HG02943 (cell line): ENCODE measurements around the gene LIPG.
"Not testable (repeated sequence)": the region's sequence is repeated elsewhere in the genome, so short reads cannot be mapped to it uniquely, and the experiment has no call there.

Source experiments
- ATAC-seq: cut with Tn5 transposase; IDR thresholded peaks from one replicate; pipeline ENCODE4 v1.9.1; 2021; ENCODE audit warnings: mild to moderate bottlenecking, low read depth, moderate library complexity; ENCODE audit not compliant: unreplicated experiment

The LIPG gene

DNA sequence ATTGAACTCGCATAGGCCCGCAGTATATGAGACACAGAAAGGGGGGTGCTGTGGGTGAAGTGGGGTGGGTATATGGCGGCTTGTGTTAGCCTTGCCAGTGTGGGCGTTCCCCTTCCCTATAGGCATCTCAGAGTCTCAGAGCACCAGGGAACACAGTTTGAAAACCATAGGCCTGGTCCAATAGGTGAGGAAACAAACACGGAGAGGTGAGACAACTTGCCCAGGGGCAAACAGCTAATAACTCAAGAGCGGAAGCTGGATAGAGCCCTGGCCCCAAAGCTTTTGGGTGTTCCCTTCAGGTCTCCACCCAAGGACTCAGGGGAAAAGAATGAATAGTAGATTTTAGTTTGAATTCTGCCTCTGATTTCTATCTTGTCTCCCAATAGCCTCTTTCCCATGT is 7.9 kb downstream of the LIPG start:
- no peak for ATAC-seq

DNA sequence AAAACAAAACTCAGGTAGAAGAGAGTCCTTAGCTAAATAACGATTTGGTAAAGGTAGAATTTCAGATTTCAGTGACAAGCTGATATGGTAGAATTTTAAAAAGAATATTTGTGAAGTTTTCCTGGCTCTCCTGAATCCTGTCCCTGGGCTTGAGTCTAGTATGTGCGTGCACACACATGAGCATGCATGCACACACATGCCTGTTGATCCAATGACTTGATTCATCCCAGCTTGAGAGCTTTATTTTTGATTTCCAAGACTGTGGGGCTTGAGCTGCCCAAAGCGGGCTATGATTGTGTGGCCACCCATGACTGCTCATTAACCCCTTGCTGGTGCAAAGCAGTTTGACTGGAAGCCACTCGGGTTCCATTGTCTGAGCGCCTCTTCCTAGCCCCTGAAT is 9.0 kb downstream of the LIPG start:
- no peak for ATAC-seq

DNA sequence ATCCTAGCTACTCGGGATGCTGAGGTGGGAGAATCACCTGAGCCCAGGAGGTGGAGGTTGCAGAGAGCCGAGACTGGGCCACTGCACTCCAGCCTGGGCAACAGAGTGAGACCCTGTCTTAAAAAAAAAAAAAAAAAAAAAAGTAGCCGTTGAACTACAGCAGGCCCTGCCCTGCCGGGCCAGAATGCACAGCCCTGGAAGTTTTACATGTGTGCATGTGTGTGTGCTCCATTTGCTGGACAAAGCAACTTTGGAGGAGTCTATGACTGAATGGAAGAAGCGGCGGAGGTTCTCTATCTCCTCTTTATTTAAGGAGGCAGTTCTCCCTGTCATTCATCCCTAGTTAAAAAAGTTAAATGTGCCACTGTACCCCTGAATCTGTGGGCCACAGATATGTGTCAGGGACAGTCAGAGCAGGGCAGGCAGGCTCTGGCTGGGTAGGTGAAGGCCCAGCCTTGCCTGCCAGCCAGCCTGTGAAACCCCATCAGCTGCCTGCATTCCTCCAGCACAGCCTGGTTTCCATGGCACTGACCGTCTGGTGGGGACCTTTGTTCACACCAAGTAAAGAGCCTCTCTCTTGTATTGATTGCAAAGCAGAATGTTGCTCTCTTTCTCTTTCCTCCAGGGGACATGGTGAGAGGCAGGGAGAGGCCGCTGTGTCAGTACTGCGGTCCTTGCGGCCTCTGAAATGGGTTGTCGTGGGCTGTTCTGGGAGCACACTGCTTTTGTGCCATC is 10.9 kb downstream of the LIPG start:
- no peak for ATAC-seq

DNA sequence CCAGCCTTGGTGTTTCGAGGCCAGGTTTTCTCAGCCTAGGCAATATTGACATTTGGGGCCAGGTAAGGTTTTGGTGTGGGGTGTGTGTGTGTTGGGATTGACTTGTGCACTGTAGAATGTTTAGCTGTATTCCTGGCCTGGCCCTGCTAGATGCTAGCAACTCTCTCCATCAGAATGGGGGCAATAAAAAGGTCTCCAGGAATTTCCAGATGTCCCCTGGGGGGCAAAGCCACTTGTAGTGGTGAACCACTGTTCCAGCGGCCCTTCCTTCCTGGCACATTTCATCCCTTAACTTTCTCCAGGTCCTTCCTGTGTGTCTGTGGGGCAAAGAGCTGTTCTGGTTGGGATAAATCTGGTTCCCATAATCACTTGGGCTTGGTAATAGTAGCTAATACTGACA is 12.0 kb downstream of the LIPG start:
- no peak for ATAC-seq

DNA sequence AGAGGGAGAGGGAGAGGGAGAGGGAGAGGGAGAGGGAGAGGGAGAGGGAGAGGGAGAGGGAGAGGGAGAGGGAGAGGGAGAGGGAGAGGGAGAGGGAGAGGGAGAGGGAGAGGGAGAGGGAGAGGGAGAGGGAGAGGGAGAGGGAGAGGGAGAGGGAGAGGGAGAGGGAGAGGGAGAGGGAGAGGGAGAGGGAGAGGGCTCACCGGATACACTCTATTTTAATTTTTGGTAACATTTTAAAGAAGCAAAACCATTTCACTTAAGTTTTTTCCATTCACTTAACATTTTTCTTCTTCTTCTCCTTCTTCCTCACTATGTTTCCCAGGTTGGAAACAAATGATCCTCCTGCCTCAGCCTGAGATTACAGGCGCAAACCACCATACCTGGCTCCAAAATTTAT is 17.2 kb downstream of the LIPG start:
- not testable (repeated sequence) for ATAC-seq

DNA sequence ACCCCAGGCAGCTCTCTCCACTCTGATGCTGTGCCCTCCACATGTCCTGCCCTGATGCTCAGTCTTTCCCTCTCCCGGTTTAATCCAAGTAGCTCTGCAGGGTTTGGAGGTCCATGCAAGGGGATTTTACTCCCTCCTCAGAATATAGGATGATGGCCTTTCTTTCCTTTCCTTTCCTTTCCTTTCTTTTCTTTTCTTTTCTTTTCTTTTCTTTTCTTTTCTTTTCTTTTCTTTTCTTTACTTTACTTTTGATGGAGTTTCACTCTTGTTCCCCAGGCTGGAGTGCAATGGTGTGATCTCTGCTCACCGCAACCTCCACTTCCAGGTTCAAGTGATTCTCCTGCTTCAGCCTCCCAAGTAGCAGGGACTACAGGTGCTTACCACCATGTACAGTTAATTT is 17.7 kb downstream of the LIPG start:
- ATAC-seq: not testable (repeated sequence)

DNA sequence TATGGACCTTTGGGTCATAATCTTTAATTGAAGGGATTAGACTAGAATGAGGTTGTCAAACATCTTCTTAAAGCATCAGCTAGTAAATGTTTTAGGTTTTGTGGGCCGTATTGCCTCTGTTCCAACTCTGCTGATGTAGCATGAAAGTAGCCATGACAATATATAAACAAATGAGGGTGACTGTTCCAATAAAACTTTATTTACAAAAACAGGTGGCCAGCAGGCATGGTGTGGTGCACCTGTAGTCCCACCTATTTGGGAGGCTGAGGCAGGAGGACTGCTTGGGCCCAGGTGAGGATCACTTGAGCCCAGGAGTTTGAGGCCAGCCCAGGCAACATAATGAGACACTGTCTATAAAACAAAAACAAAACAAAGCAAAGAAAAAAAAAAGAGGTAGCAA is 18.4 kb downstream of the LIPG start:
- ATAC-seq: no peak

DNA sequence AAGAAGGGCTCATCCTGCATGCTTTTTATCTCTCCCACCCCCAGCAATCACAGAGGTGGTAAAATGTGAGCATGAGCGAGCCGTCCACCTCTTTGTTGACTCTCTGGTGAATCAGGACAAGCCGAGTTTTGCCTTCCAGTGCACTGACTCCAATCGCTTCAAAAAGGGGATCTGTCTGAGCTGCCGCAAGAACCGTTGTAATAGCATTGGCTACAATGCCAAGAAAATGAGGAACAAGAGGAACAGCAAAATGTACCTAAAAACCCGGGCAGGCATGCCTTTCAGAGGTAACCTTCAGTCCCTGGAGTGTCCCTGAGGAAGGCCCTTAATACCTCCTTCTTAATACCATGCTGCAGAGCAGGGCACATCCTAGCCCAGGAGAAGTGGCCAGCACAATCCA is 19.5 kb downstream of the LIPG start:
- ATAC-seq: no peak

DNA sequence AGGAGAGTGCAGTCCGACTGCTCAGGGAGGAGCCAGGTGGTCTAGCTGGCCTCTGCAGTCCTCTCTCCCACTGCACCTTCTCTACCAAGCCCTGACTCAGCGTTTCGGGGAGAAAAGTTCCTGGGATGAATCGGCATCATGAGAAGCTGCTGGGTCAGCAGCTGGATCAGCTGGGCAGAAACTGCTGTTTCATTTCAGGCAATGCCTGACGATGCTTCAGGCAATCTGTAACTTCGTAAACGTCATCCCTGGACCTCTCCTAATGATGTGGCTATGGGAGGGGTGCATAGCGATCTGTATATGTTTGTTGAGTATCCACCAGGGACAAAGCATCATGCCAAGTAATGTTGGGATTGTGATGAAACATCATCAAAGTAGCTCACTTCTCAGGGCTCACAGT is 20.7 kb downstream of the LIPG start:
- ATAC-seq: no peak

DNA sequence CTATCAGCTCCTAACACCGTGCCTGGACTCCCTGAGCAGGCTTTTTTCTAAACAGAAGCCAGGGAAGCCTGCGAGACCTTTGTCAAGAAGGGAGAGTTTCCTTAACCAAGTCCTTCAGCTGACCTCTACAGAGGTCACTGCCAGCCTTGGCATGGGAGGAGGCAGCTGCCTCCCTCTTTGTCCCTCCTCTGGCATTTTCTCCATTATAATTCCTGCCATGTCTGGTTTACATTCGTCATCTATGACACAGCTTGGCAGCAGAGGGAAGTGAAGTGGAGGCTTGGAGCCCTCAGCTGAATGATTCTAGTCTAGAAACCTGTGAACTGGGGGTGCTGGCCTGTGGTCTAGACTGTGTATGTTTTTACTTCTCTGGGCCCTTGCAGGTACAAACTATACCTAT is 22.5 kb downstream of the LIPG start:
- no peak for ATAC-seq

DNA sequence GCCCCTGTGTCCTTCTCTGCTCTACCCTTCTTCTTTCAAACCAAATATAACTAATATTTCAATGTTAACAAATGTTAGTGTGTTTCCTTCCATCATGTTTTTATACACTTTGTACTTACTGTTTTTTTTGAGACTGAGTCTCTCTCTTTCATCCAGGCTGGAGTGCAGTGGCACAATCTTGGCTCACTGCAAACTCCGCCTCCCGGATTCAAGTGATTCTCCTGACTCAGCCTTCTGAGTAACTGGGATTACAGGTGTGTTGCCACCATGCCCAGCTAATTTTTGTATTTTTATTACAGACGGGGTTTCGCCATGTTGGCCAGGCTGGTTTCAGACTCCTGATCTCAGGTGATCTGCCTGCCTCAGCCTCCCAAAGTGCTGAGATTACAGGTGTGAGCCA is 23.1 kb downstream of the LIPG start:
- ATAC-seq: not testable (repeated sequence)

DNA sequence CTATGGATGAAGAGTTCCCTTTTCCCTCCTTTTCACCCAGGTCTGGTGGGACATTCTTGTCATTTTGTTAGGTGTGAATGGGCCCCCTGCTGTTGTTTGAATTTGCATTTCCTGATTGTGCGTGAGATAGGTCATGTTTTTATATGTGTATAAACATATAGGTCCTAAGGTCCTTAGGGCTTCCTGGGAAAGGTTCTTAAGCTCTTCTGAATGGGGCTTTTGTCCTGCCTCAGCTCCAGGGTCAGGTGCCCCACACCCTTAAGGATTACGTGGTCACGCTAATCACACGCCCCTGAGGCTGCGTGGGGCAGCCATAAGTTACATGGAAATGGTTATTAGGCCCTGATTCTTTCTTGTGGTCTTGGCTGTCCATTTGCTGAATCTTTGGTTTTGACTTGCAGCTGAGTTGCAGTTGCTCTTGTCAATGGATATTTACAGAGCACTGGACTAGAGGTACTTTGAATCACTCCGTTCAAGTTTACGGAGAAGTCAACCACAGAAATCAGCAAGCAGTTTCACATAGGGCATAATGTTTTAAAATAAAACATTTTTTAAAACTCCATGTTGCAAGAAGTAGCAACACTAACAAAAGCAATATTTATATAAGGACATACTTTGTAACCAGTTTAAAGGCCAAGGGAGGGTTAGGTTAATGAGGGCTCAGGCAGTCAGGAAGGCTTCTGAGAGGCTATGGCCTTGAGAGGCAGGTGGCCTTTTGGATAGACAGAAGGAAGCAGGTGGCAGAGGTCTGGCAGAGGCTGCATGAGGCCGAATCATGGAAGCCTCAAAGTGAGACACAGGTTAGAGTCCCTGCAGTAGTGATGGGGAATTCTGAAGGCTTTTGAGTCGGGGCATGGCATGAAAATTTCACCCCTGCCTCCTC is 24.2 kb downstream of the LIPG start:
- ATAC-seq: no peak

DNA sequence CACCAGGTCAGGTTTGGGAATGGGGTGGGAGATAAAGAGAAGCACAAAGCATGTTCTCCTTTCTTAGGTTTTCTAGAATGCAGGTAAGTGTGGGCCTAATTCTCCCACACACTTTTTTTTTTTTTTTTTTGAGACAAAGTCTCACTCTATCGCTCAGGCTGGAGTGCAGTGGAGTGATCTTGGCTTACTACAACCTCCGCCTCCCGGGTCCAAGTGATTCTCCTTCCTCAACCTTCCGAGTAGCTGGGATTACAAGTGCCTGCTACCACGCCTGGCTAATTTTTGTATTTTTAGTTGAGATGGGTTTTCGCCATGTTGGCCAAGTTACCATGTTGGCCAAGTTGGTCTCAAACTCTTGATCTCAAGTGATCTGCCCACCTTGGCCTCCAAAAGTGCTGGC is 26.3 kb downstream of the LIPG start:
- no peak for ATAC-seq

DNA sequence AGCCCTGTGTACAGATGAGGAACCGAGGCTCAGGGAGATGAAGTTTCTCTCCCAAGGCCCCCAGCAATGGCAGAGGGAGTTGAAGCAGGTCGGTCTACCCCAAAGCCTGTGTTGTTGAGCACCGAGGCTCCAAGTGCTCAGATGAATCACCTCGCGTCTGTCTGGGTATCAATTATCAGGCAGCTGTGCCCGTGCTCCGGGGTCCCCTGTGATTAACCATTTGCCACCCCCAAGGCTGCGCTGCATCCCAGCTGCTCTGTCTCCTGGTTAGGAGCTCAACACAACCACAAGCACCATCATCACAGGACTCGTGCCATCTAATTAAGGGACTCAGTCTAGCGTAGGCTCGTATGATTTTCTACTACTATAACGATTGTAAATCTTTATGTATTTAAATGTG is 27.1 kb downstream of the LIPG start:
- no peak for ATAC-seq

DNA sequence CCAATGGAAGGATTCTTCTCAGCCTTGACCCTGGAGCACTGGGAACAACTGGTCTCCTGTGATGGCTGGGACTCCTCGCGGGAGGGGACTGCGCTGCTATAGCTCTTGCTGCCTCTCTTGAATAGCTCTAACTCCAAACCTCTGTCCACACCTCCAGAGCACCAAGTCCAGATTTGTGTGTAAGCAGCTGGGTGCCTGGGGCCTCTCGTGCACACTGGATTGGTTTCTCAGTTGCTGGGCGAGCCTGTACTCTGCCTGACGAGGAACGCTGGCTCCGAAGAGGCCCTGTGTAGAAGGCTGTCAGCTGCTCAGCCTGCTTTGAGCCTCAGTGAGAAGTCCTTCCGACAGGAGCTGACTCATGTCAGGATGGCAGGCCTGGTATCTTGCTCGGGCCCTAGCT is 28.8 kb downstream of the LIPG start:
- no peak for ATAC-seq

DNA sequence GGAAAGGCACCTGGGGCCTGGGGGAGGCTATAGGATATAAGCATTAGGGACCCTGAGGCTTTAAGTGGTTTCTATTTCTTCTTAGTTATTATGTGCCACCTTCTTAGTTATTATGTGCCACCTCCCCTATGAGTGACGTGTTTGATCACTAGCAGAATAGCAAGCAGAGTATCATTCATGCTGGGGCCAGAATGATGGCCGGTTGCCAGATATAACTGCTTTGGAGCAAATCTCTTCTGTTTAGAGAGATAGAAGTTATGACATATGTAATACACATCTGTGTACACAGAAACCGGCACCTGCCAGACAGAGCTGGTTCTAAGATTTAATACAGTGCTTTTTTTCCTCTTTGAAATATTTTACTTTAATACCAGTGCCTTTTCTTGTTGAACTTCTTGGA is 29.4 kb downstream of the LIPG start:
- ATAC-seq: no peak

DNA sequence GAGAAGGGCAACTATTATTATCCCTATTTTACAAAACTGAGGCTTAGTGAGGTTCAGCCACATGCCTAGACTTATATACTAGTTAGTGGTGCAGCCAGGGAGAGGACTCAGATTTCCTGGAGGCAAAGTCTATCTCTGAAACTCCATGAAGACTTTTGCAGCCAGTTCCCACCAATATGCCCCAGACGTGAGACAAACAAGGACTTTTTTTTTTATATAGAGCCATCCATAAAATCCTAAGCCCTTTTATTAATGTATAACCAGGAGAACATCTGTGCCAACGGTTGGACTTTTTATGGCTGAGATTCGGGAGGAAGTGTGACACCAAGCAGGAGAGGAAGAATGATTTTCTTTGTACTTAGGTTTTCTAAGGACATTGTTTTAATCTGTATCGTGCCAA is 29.9 kb downstream of the LIPG start:
- ATAC-seq: no peak

DNA sequence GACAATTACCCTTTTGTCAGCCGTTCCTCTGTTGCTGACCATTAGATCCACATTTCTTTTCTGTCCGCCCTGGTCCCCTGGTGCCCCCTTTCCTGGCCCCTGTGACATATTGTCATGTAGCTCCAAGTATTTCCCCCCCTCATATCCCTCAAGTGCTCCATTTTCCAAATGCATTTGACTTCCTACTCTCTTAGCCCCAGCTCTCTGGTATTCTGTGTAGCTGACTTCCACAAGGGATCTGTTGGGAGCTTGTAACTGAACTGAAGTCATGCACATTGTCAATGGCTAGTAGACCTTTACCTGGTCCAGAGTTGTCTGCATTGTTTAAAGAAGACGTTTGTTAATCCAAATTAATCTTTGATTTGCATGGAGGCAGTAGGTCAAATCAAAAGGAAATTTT is 34.8 kb downstream of the LIPG start:
- ATAC-seq: no peak

DNA sequence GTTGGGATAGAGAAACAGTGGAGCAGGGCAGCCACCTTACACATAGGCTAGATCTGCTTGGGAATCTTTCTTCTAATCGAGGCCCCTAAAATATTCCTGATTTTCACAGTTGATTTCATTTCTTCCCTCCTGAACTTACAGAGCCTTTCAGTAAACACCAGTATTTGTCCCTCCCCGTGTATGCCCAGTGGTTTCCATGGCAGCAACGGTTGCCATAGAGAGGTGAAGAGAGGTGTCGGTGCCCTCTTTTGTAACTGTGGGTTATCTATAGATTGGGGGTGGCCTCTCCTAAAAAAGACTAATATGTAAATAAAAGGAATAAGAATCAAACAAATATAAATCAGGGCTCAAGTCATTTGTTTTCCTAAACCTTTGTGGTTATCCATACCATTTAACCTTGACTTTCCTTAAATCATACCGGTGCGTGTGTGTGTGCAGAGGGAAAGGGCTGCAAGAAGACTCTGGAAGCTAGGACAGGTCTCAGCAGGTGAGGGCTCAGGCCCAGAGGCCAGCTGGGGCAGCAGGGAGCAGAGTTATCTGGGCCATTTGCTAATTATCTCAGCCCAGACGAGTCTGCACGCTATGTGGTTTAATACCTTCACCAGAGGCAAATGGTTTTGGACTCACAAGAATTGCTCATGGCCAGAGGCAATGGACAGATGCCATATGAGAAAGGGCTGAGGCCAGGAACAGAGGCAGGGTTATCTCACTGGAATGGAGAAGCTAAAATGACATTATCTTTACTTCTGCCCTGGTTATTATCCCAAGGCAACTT is 35.5 kb downstream of the LIPG start:
- ATAC-seq: no peak

DNA sequence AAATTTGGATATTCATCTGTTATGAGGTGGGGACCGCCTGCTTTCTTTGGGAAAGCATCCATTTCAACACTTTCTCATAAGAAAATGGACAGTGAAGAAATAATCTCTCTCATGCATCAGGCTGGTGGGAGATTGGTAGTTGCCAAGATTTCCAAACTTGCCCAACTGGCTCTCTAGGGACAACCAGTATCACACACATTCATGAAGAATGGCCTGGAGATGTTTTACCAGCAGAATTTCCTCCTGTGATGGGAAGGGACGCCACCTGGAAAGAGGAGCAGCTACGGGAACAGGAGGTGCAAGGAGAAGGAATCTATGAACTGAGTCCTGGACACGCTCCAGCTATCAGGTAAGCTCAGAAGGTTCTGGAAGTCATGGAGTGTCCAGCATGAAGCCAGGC is 39.4 kb downstream of the LIPG start:
- no peak for ATAC-seq
